GM18951 (cell line): ENCODE results near the gene SLC48A1.

Source experiments
- POLR2A ChIP-seq: IDR thresholded peaks from 4 replicates; pipeline ENCODE4 v1.6.1; 2011; ENCODE audit warnings: mild to moderate bottlenecking; ENCODE audit not compliant: insufficient read length, insufficient read depth; ENCODE audit errors: extremely low read depth
- in situ Hi-C: fragments of 300-500 bp; cut with MboI; formaldehyde crosslinking; loops from one replicate; pipeline ENCODE4 v1.12.0; 2022; ENCODE audit warnings: low sequenced_read_pairs, mixed read lengths, inconsistent platforms; ENCODE audit not compliant: unreplicated experiment

Gene SLC48A1

DNA sequence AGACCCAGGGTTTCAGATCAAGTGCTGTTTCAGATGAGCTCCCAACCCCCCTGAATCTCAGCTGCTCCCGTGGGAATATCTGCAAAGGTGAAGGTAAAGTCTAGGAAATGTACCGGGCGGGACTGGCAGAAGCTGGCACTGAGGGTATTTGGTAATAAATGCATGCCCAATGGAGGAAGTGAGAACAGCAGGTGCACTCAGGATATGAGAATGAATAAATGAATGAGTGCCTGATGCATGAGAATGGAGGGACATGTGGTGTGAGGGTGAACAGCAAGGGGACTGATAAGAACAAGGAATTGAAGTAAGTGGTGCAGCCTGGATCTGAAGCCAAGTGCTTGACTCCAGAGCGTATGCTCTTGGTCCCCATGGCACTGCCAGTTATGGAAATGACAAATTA, 25.9 kb upstream of the SLC48A1 start:
- in situ Hi-C loops: no loop called here
- no peak for TF ChIP-seq POLR2A

DNA sequence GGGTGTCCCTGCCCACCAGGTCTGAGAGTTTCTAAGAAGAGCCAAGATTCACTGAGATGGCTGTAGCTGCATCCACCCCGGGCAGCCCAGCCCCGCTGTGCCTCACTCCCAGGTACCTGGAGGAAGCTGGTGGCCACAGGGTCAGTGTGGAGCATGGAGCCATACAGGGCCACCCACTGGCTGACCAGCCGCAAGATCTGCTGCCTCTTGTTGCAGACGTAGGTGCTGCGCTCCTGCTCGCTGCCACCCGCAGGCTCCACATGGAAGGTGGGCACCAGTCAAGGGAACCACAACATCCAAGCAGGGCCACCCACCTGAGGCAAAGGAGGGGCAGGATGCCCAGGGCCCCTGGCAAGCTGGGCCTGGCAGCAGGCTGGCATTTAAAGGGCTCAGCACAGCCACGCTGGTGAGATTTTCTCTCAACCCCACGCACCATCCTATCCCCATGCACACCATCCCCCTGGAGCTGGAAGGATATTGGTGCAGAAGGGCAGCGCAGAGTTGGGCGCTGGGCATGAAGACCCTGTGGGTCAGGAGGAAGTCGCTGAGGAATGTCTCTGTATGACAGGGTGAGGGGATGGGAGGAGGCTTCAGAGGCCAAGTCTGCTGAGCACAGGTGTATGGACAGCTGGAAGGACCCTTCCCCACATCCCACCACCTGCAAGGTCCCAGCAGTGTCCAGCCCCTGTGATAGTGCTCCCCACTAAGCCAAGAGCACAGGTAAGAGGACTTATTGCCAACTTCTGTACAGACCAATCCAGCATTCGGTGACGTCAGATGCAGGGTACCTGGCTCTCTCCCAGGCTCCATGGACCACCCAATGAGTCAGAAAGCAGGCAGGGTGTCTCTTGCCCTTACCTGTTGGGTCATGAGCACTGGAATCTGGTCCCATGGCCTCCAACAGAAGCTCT, 25.2 kb upstream of the SLC48A1 start:
- in situ Hi-C loops: no loop called here
- no peak for TF ChIP-seq POLR2A

DNA sequence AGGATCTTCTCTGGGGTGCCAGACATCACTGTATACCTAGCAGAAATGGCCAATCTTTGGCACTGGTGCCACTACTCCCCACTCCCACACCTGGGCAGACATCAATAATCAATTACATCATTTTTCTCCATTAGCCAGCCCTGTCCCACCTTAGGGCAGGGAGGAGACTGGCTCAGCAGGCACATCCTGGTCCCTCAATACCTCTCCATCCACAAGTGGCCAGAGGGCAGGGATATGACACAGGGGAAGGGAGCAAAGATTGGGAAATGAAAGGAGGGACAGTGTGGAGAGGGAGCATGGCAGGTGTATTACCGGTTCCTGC, 24.6 kb upstream of the SLC48A1 start:
- in situ Hi-C loops: no loop called here
- TF ChIP-seq POLR2A: no peak

DNA sequence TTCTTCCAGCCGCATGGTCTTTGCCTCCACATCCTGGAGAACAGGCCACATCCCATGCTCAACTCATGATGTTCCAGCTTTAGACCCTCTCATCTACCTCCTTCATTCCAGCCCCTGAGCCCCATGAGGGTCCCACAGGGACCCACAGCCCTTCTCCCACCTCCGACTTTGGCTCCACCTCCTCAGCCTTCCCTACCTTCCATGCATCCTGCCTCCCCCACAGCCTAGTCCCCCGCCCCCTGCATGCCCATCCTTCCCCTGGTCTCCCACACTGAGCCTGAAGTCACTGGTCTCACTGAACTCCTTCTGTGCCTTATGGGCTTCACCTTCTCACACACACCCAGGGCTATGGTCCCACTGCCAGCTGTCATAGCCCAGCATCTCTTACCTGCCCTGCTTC, 24.1 kb upstream of the SLC48A1 start:
- no peak for TF ChIP-seq POLR2A
- in situ Hi-C loops: no loop called here

- no peak for TF ChIP-seq POLR2A
- in situ Hi-C loops: no loop called here
Observed at GRCh38 chr12:47750229-47750798, 22.7 kb upstream of the SLC48A1 start.

GRCh38 chr12:47750916-47751470, 22.0 kb upstream of the SLC48A1 start:
- in situ Hi-C loops: no loop called here
- TF ChIP-seq POLR2A: no peak

GRCh38 chr12:47751561-47751960, 21.5 kb upstream of the SLC48A1 start:
- in situ Hi-C loops: no loop called here
- TF ChIP-seq POLR2A: no peak

- TF ChIP-seq POLR2A: no peak
- in situ Hi-C loops: no loop called here
Observed at GRCh38 chr12:47752121-47752520, 20.9 kb upstream of the SLC48A1 start.

- no peak for TF ChIP-seq POLR2A
- in situ Hi-C loops: no loop called here
Observed at GRCh38 chr12:47752552-47752951, 20.5 kb upstream of the SLC48A1 start.

- in situ Hi-C loops: no loop called here
- TF ChIP-seq POLR2A: no peak
Observed at GRCh38 chr12:47753021-47754001, 19.7 kb upstream of the SLC48A1 start.

GRCh38 chr12:47754126-47754525, 18.9 kb upstream of the SLC48A1 start:
- in situ Hi-C loops: no loop called here
- no peak for TF ChIP-seq POLR2A

GRCh38 chr12:47754881-47755280, 18.2 kb upstream of the SLC48A1 start:
- TF ChIP-seq POLR2A: peak; percentile 18

DNA sequence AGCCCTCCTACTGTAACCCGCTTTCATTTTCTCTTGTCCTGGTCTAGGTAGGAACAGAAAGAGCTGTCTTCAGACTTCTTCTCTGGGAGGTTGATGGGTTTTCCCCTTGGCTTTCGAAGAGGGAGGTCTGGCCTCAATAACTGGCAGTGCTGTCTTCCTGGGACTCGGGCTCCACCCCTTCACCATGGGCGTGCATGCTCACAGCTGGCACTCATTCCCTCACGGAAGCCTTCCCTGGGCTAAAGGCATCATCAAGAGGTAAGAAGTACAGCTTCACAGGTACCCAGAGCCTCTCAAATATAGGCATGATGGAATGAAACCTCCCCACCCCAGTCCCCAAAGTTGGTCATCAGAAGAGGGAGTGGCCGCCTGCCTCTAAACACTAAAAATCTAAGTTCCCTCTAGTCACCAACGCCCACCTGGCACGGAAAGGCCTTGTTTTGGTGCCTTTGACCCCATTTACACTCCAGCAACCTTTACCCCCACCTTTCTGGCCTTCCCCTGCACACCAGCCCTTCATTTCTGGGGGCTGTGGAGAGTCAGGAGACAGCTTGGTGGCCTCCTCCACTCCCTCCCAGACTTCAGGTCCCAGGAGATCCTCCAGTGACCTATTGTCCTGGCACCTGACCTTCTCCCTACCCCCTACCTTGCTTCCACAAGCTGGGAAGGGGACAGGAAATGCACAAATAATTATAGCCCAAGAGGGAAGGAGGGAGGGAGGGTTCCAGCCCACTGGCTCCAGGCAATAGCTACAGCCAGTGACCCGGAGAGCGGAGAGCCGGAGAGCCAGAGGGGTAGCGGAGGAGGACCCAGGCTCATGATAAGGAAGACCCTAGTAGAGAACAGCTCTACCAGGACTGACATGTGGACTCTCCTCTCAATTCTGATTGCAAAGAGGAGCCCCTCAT, 17.1 kb upstream of the SLC48A1 start:
- in situ Hi-C loops: no loop called here

More at GRCh38 chr12:47754881-47755280, 18.2 kb upstream of the SLC48A1 start:
- in situ Hi-C loops: no loop called here

More for the DNA sequence above, 17.1 kb upstream of the SLC48A1 start:
- TF ChIP-seq POLR2A: no peak
